ENCODE measurements around the gene KCNK13.
"Not testable (repeated sequence)": the region's sequence is repeated elsewhere in the genome, so short reads cannot be mapped to it uniquely, and the experiment has no call there.

Gene KCNK13

DNA sequence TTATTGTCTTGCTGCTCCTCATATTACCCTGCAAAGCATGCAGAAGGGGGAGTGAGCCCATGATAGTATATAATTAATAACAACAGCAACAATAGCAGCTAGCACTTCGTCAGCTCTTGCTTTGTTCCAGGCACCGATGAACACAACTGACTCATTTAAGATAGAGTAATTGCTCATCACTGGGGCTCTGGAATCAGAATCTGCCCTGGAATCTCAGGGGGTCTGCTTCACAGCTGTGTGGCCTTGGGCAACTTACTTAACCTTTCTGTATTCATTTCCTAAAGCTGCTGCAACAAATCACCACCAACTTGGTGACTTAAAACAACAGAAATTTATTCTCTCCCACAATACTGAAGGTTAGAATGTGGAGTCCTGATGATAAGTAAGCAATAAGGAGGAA lies 139.6 kb downstream of the KCNK13 start:
- no peak overlapping the region for H3K9ac ChIP-seq (ENCODE audit: low read length in 5 of 5)
- H3K4me1 ChIP-seq (ENCODE audit: control insufficient read depth in 5 of 5, insufficient read depth in 5 of 5, low read length in 5 of 5), result no peaks in the 10 kb centered on the region
- peaks cover 0 to 20% (median 10%) of the 10 kb centered on the region in 5 donors for H3K9me3 ChIP-seq (ENCODE audit: control insufficient read depth in 5 of 5, low read length in 5 of 5)
- H3K27me3 ChIP-seq (ENCODE audit: control insufficient read depth in 5 of 5, insufficient read depth in 4 of 5, low read length in 5 of 5), result peaks cover 0 to 7% (median 4%) of the 10 kb centered on the region in 5 donors
- H3K36me3 ChIP-seq (ENCODE audit: control insufficient read depth in 5 of 5, insufficient read depth in 5 of 5, low read length in 5 of 5), result no peaks in the 10 kb centered on the region
- no peak overlapping the region for H3K27ac ChIP-seq (ENCODE audit: low read depth, low read length)
- H3K4me3 ChIP-seq (ENCODE audit: low read depth in 1 of 5, low read length in 5 of 5), result no peak overlapping the region

DNA sequence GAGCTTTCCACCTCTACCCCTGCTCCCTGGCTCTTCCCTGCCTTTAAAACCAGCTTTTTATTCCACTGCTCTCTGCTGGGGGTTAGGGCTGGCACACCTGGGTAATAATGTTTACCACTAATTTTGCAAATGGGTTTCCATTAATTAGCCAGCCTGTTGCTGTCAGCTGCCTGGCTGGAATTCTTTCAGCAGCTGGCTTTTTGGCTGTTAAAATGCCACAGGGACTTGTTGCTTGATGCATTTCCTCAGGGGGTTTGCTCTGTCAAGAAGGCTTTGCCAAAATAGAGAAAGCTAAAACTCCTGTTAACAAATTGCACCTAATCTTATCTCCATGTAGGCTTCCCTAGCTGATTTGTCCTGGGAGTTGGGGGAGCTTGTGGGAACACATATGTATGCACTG lies 142.7 kb downstream of the KCNK13 start:
- H3K27ac ChIP-seq (ENCODE audit: low read depth, low read length), result no peak overlapping the region
- no peaks in the 10 kb centered on the region for H3K36me3 ChIP-seq (ENCODE audit: control insufficient read depth in 5 of 5, insufficient read depth in 5 of 5, low read length in 5 of 5)
- peaks cover 0 to 21% (median 10%) of the 10 kb centered on the region in 5 donors for H3K9me3 ChIP-seq (ENCODE audit: control insufficient read depth in 5 of 5, low read length in 5 of 5)
- no peaks in the 10 kb centered on the region for H3K4me1 ChIP-seq (ENCODE audit: control insufficient read depth in 5 of 5, insufficient read depth in 5 of 5, low read length in 5 of 5)
- no peak overlapping the region for H3K4me3 ChIP-seq (ENCODE audit: low read depth in 1 of 5, low read length in 5 of 5)
- no peak overlapping the region for H3K9ac ChIP-seq (ENCODE audit: low read length in 5 of 5)
- peaks cover 0 to 3% (median 0%) of the 10 kb centered on the region in 5 donors for H3K27me3 ChIP-seq (ENCODE audit: control insufficient read depth in 5 of 5, insufficient read depth in 4 of 5, low read length in 5 of 5)

DNA sequence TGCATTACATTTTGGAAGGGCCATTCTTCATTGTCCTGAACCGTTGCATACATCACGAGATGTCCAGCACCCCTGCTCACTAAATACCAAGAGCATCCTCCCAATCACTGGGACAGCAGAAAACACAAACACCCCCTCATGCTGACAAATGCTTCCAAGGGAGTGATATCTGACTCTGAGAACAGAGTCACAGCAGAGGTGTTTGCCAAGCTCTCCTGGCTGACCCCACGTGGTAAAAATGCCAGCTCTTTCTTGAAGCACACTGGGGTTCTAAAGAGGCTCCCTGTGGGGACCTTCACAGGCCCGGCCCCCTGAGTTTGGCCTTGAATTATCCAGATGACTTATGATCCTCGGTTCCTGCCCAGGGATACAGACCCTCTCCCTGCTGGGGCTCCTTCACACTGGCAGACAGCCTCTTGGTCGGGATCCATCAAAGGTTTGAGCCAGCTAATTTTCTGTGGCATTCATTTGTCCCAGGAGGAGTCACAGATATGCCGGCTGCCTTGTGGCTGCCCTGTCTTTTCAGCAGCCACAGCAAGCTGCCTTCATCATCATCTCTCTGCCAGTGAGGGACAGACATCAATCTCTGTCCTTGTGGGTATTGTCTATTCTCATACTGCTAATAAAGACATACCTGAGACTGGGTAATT lies 151.4 kb downstream of the KCNK13 start:
- H3K27ac ChIP-seq (ENCODE audit: low read depth, low read length), result no peak overlapping the region
- no peak overlapping the region for H3K4me3 ChIP-seq (ENCODE audit: low read depth in 1 of 5, low read length in 5 of 5)
- H3K9ac ChIP-seq (ENCODE audit: low read length in 5 of 5), result no peak overlapping the region
- no peaks in the 10 kb centered on the region for H3K4me1 ChIP-seq (ENCODE audit: control insufficient read depth in 5 of 5, insufficient read depth in 5 of 5, low read length in 5 of 5)
- no peaks in the 10 kb centered on the region for H3K27me3 ChIP-seq (ENCODE audit: control insufficient read depth in 5 of 5, insufficient read depth in 4 of 5, low read length in 5 of 5)
- H3K36me3 ChIP-seq (ENCODE audit: control insufficient read depth in 5 of 5, insufficient read depth in 5 of 5, low read length in 5 of 5), result no peaks in the 10 kb centered on the region
- peaks cover 0 to 2% (median 0%) of the 10 kb centered on the region in 5 donors for H3K9me3 ChIP-seq (ENCODE audit: control insufficient read depth in 5 of 5, low read length in 5 of 5)

DNA sequence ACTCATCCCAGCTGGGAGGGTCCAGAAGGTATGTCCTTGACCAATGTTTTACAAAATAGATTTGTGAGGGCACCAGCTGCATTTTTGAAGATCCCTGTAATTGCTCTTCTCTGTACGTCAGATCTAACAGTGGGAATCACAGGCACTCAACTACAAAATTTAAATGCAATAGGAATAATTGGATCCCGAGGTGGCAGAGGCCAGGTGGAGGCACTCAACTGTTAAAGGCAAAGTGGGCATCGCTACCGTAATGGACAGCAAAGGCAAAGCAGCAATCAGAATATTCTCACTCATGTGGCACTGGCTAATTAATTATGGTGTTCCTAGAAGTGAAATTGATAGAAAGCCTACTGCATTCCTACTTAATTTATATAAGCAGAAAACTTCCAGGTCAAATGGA lies 166.7 kb downstream of the KCNK13 start:
- Histone ChIP-seq H3K9ac (ENCODE audit: low read length in 5 of 5) (no peak overlapping the region), H3K36me3 (ENCODE audit: control insufficient read depth in 5 of 5, insufficient read depth in 5 of 5, low read length in 5 of 5) (no peaks in the 10 kb centered on the region), H3K9me3 (ENCODE audit: control insufficient read depth in 5 of 5, low read length in 5 of 5) (peaks cover 0 to 7% (median 7%) of the 10 kb centered on the region in 5 donors), H3K27me3 (ENCODE audit: control insufficient read depth in 5 of 5, insufficient read depth in 4 of 5, low read length in 5 of 5) (peaks cover 0 to 4% (median 0%) of the 10 kb centered on the region in 5 donors), H3K4me3 (ENCODE audit: low read depth in 1 of 5, low read length in 5 of 5) (no peak overlapping the region), H3K4me1 (ENCODE audit: control insufficient read depth in 5 of 5, insufficient read depth in 5 of 5, low read length in 5 of 5) (no peaks in the 10 kb centered on the region), H3K27ac (ENCODE audit: low read depth, low read length) (no peak overlapping the region)

DNA sequence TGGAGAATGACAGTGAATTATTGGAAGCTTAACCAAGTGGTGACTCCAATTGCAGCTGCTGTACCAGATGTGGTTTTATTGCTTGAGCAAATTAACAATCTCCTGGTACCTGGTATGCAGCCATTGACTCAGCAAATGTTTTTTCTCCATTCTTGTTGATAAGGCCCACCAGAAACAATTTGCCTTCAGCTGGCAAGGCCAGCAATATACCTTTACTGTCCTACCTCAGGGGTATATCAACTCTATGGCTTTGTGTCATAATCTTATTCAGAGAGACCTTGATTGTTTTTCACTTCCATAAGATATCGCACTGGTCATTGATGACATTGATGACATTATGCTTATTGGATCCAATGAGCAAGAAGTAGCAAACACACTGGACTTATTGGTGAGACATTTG lies 168.1 kb downstream of the KCNK13 start:
- H3K9me3 ChIP-seq (ENCODE audit: control insufficient read depth in 5 of 5, low read length in 5 of 5); H3K4me3 ChIP-seq (ENCODE audit: low read depth in 1 of 5, low read length in 5 of 5); H3K27ac ChIP-seq (ENCODE audit: low read depth, low read length); H3K36me3 ChIP-seq (ENCODE audit: control insufficient read depth in 5 of 5, insufficient read depth in 5 of 5, low read length in 5 of 5); H3K9ac ChIP-seq (ENCODE audit: low read length in 5 of 5); H3K27me3 ChIP-seq (ENCODE audit: control insufficient read depth in 5 of 5, insufficient read depth in 4 of 5, low read length in 5 of 5); H3K4me1 ChIP-seq (ENCODE audit: control insufficient read depth in 5 of 5, insufficient read depth in 5 of 5, low read length in 5 of 5): not testable (repeated sequence)
